HepG2 (cell line): ENCODE measurements around the gene ANKRD31. TPM values are rescaled to one million over a fixed set of nuclear protein-coding genes. Genes with fewer than 3 reads are reported as not detected.
"Not testable (repeated sequence)": the region's sequence is repeated elsewhere in the genome, so short reads cannot be mapped to it uniquely, and the experiment has no call there.

Experiments
- ATAC-seq: fragments of 200-7000 bp; cut with Tn5 transposase; 3 replicates; pipeline ENCODE4 v1.9.1; 2020; ENCODE audit warnings: mild to moderate bottlenecking, moderate library complexity
- BruUV-seq: library from RNA; stranded (reverse); fragments of 400-500 nt; replicated peaks from 2 replicates; lab custom pipeline; 2021; lab: Mats Ljungman, UMichigan
- CTCF ChIA-PET: fragments of 300-600 bp; formaldehyde crosslinking; extraction: SDS; loops from one replicate; lab custom pipeline; 2021; ENCODE audit warnings: low total read pairs, inconsistent platforms, low intra/inter-chr PET ratio; lab: Yijun Ruan, JAX
- POLR2A ChIA-PET: fragments of 350-600 bp; sonication (Branson Sonifier 250); formaldehyde crosslinking; loops from one replicate; lab custom pipeline; 2020; ENCODE audit warnings: antibody characterized with exemption, inconsistent platforms; lab: Yijun Ruan, JAX
- DNase-seq: peaks from one replicate; pipeline ENCODE4 v3.0.0-alpha.2; 2015; ENCODE audit warnings: low spot score
- FAIRE-seq: peaks from 3 replicates; lab custom pipeline; 2011; peaks lifted over from hg19 to GRCh38; lab: Jason Lieb, UNC
- H2AFZ ChIP-seq: one replicate; pipeline ENCODE4 v1.6.1; 2011; ENCODE audit warnings: low read length, inconsistent platforms
- H3K27ac ChIP-seq: fragments of 300-600 bp; 3 replicates; pipeline ENCODE4 v1.8.0; 2011; ENCODE audit warnings: mixed run types, mild to moderate bottlenecking, mixed read lengths, low read length, inconsistent platforms; ENCODE audit not compliant: insufficient read depth; ENCODE audit errors: extremely low read length
- H3K27me3 ChIP-seq, 2 experiments: fragments of 200-600 bp in 1 of 2; 2 replicates in 1 of 2; 3 replicates in 1 of 2; pipeline versions ENCODE4 v1.6.0 to v1.8.0; 2011; ENCODE audit warnings: low read length in 2 of 2, mild to moderate bottlenecking in 2 of 2, moderate library complexity in 2 of 2, inconsistent platforms in 1 of 2; ENCODE audit not compliant: insufficient read depth in 2 of 2, control insufficient read depth in 1 of 2
- H3K36me3 ChIP-seq, 2 experiments: fragments of 200-600 bp in 1 of 2; replicated peaks in 1 of 2; 2 replicates in 1 of 2; 3 replicates in 1 of 2; pipeline versions ENCODE4 v1.5.1 to v1.8.0; 2011; ENCODE audit warnings: low read length in 2 of 2, inconsistent platforms in 1 of 2; ENCODE audit not compliant: insufficient read depth in 2 of 2, control insufficient read depth in 1 of 2
- H3K4me1 ChIP-seq: 2 replicates; pipeline ENCODE4 v1.5.1; 2012; ENCODE audit warnings: low read length, inconsistent platforms; ENCODE audit not compliant: insufficient read depth
- H3K4me2 ChIP-seq: 2 replicates; pipeline ENCODE4 v1.6.0; 2011; ENCODE audit warnings: low read depth, low read length, inconsistent platforms
- H3K4me3 ChIP-seq, 3 experiments: fragments of 200-600 bp in 1 of 3; sonication (generic), shearing (Covaris generic) in 1 of 3; replicated peaks in 1 of 3; 2 replicates each; pipeline ENCODE4 v1.5.1; 2011 to 2016; ENCODE audit warnings: low read length in 3 of 3, inconsistent platforms in 2 of 3, low read depth in 2 of 3, mild to moderate bottlenecking in 2 of 3, control low read depth in 1 of 3, mixed read lengths in 1 of 3; ENCODE audit not compliant: insufficient read depth in 1 of 3
- H3K79me2 ChIP-seq: one replicate; pipeline ENCODE4 v1.6.1; 2011; ENCODE audit warnings: low read length, inconsistent platforms; ENCODE audit not compliant: insufficient read depth
- H3K9ac ChIP-seq: 2 replicates; pipeline ENCODE4 v1.6.0; 2011; ENCODE audit warnings: mild to moderate bottlenecking, low read depth, low read length, inconsistent platforms; ENCODE audit not compliant: insufficient read depth
- H3K9me3 ChIP-seq: 2 replicates; pipeline ENCODE4 v1.5.1; 2012; ENCODE audit warnings: mild to moderate bottlenecking, low read length
- H4K20me1 ChIP-seq: 2 replicates; pipeline ENCODE4 v1.6.0; 2011; ENCODE audit warnings: inconsistent platforms, mild to moderate bottlenecking, low read length, moderate library complexity; ENCODE audit not compliant: insufficient read depth
- ARNT ChIP-seq: fragments of 450-650 bp; IDR thresholded peaks from 2 replicates; pipeline ENCODE4 v1.6.1; 2017
- ARNTL ChIP-seq: sonication (generic); formaldehyde crosslinking; IDR thresholded peaks from 2 replicates; pipeline ENCODE4 v1.4.0; 2020; ENCODE audit warnings: mild to moderate bottlenecking, missing genetic modification reagents
- CBX1 ChIP-seq: IDR thresholded peaks from one replicate; pipeline ENCODE4 v1.6.1; 2016; ENCODE audit warnings: antibody characterized with exemption, low read depth
- FIP1L1 ChIP-seq: fragments of 200-400 bp; formaldehyde crosslinking; IDR thresholded peaks from 2 replicates; pipeline ENCODE4 v1.6.1; 2018; ENCODE audit warnings: low read depth, mild to moderate bottlenecking, low read length, moderate library complexity, borderline replicate concordance; ENCODE audit not compliant: insufficient read depth
- FOXA1 ChIP-seq, 2 experiments: fragments of 450-650 bp in 1 of 2; sonication (generic) in 1 of 2; formaldehyde crosslinking in 1 of 2; IDR thresholded peaks; 2 replicates each; pipeline versions ENCODE4 v1.4.0 to v1.6.1; 2016 to 2020; ENCODE audit warnings: missing genetic modification reagents in 1 of 2
- NFYB ChIP-seq: sonication (generic); formaldehyde crosslinking; IDR thresholded peaks from 2 replicates; pipeline ENCODE4 v1.4.0; 2020; ENCODE audit warnings: missing genetic modification reagents
- TBX3 ChIP-seq: fragments of 450-650 bp; IDR thresholded peaks from 2 replicates; pipeline ENCODE4 v1.6.1; 2017; ENCODE audit warnings: antibody characterized with exemption, mild to moderate bottlenecking, inconsistent platforms, borderline replicate concordance
- ZBTB3 ChIP-seq: sonication (generic); formaldehyde crosslinking; IDR thresholded peaks from 2 replicates; pipeline ENCODE4 v1.4.0; 2020; ENCODE audit warnings: low read depth, mild to moderate bottlenecking, moderate library complexity, missing genetic modification reagents, borderline replicate concordance
- ZFYVE20 ChIP-seq: sonication (generic); formaldehyde crosslinking; IDR thresholded peaks from 2 replicates; pipeline ENCODE4 v1.8.0; 2023; ENCODE audit warnings: low read depth, mild to moderate bottlenecking, moderate library complexity, missing genetic modification reagents, borderline replicate concordance
- ZNF12 ChIP-seq: sonication (generic); formaldehyde crosslinking; IDR thresholded peaks from 2 replicates; pipeline ENCODE4 v1.5.0; 2020; ENCODE audit warnings: missing genetic modification reagents
- ZNF326 ChIP-seq: sonication (generic); formaldehyde crosslinking; IDR thresholded peaks from 2 replicates; pipeline ENCODE4 v1.4.0; 2020; ENCODE audit warnings: missing genetic modification reagents, borderline replicate concordance
- ZNF513 ChIP-seq: sonication (generic); formaldehyde crosslinking; conservative IDR thresholded peaks from 2 replicates; pipeline ENCODE4 v1.5.0; 2020; ENCODE audit warnings: missing genetic modification reagents
- ZSCAN29 ChIP-seq: sonication (generic); formaldehyde crosslinking; conservative IDR thresholded peaks from 2 replicates; pipeline ENCODE4 v1.4.0; 2020; ENCODE audit warnings: mild to moderate bottlenecking, missing genetic modification reagents
- WGBS: methylation state at CpG from one replicate; pipeline ENCODE4 v1.1.6; 2017; ENCODE audit warnings: low lambda C conversion rate; 5-methylcytosine and 5-hydroxymethylcytosine counted together
- in situ Hi-C: cut with HindIII; loops from 2 replicates; pipeline ENCODE4 v1.10.0; 2017; ENCODE audit warnings: low pct_unique_long_range_greater_than_20kb; ENCODE audit not compliant: extremely low pct_ligation_motif_present
- intact Hi-C: fragments of 100-400 bp; cut with micrococcal nuclease; formaldehyde crosslinking; loops from one replicate; pipeline ENCODE4 v1.10.0; 2022; ENCODE audit not compliant: unreplicated experiment
- polyA plus RNA-seq, 8 experiments: library from polyadenylated mRNA; depleted of rRNA in 3 of 8; stranded (reverse) in 7 of 8; unstranded in 1 of 8; fragments of >200 nt; fragmentation: Illumina TruSeq in 4 of 8; extraction: Trizol in 4 of 8; gene quantifications; 2 replicates each; pipeline versions ENCODE4 v1.2.1 to v1.2.3, GENCODE V29; 2011 to 2016; ENCODE audit warnings: low read depth in 4 of 8, missing spikeins in 1 of 8, mixed read lengths in 1 of 8; ENCODE audit not compliant: insufficient read depth in 1 of 8
- total RNA-seq, 5 experiments: library from RNA; depleted of rRNA; stranded (reverse); fragments of >200 nt; fragmentation: Illumina TruSeq; extraction: Trizol; gene quantifications; 2 replicates each; pipeline ENCODE4 v1.2.3, GENCODE V29; 2016; ENCODE audit warnings: low read depth in 1 of 5
- TF ChIP-seq, protein P1 (sequence below): sonication (generic); formaldehyde crosslinking; IDR thresholded peaks from 2 replicates; pipeline ENCODE4 v1.9.0; 2022; ENCODE audit warnings: low read depth, missing genetic modification reagents

ANKRD31 gene
- total and polyA plus RNA-seq, 2 of the 13 experiments (the other 11 are each of a cell fraction or from before 2014, with no cell fraction given) = 0.01 to 0.09 TPM

GRCh38 chr5:75116856-75117255 is 119.8 kb downstream of the ANKRD31 start:
- ChIA-PET CTCF (no interaction called here), POLR2A (no interaction called here)
- no peak overlapping the region for H2AFZ ChIP-seq
- no peak for ATAC-seq
- in situ Hi-C loops = no loop called here
- H3K9ac ChIP-seq = no peak overlapping the region
- H3K36me3 ChIP-seq = no peaks in the 10 kb centered on the region
- no peak for DNase-seq
- no peak overlapping the region for H3K4me3 ChIP-seq
- H4K20me1 ChIP-seq = no peaks in the 10 kb centered on the region
- BruUV-seq = no TSS peak
- no peaks in the 10 kb centered on the region; a peak in 1 of 5 replicates for H3K27me3 ChIP-seq
- H3K9me3 ChIP-seq = no peaks in the 10 kb centered on the region
- intact Hi-C loops = no loop called here
- H3K79me2 ChIP-seq = no peaks in the 10 kb centered on the region
- no peak for FAIRE-seq
- TF ChIP-seq ARNT = no peak
- TF ChIP-seq ZFYVE20 (CRISPR knock-in tag) = no peak
- TF ChIP-seq ZSCAN29 (CRISPR knock-in tag) = no peak
- TF ChIP-seq ZNF513 (CRISPR knock-in tag) = no peak
- no peak for TF ChIP-seq CBX1
- no peak for TF ChIP-seq ZNF326 (CRISPR knock-in tag)
- TF ChIP-seq ZNF12 (CRISPR knock-in tag) = no peak
- TF ChIP-seq FOXA1 (IDR thresholded peaks at IDR 0.05) = no peak
- no peak for TF ChIP-seq FOXA1 (CRISPR knock-in tag; IDR thresholded peaks at IDR 0.05)
- TF ChIP-seq, protein P1, sequence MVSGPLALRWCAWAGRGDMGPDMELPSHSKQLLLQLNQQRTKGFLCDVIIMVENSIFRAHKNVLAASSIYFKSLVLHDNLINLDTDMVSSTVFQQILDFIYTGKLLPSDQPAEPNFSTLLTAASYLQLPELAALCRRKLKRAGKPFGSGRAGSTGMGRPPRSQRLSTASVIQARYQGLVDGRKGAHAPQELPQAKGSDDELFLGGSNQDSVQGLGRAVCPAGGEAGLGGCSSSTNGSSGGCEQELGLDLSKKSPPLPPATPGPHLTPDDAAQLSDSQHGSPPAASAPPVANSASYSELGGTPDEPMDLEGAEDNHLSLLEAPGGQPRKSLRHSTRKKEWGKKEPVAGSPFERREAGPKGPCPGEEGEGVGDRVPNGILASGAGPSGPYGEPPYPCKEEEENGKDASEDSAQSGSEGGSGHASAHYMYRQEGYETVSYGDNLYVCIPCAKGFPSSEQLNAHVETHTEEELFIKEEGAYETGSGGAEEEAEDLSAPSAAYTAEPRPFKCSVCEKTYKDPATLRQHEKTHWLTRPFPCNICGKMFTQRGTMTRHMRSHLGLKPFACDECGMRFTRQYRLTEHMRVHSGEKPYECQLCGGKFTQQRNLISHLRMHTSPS = no peak
- no peak for TF ChIP-seq ARNTL (CRISPR knock-in tag)
- TF ChIP-seq NFYB (CRISPR knock-in tag) = no peak
- no peak for TF ChIP-seq TBX3
- TF ChIP-seq ZBTB3 = no peak
- TF ChIP-seq FIP1L1 = no peak
- no peak overlapping the region for H3K4me2 ChIP-seq
- no peak overlapping the region for H3K27ac ChIP-seq
- no peaks in the 10 kb centered on the region for H3K4me1 ChIP-seq

DNA sequence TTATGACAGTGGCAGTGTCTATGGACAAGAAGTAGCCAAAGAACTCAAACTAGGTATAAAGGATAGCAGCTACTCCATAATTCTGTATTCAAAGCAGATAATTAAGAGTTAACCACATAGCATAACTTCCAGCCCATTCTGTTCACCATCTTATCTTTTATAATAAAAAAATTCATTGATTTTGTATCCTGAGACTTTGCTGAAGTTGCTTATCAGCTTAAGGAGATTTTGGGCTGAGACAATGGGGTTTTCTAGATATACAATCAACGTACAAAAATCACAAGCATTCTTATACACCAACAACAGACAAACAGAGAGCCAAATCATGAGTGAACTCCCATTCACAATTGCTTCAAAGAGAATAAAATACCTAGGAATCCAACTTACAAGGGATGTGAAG is 122.4 kb downstream of the ANKRD31 start:
- intact Hi-C loops, FAIRE-seq, CTCF ChIA-PET: not testable (repeated sequence)

More for the DNA sequence above, 122.4 kb downstream of the ANKRD31 start:
- H3K27ac ChIP-seq, H3K27me3 ChIP-seq, H2AFZ ChIP-seq, POLR2A ChIA-PET, H3K9ac ChIP-seq, H3K4me2 ChIP-seq, H4K20me1 ChIP-seq, in situ Hi-C loops, H3K36me3 ChIP-seq, ATAC-seq, H3K4me3 ChIP-seq, H3K79me2 ChIP-seq, H3K4me1 ChIP-seq, H3K9me3 ChIP-seq, BruUV-seq: not testable (repeated sequence)
- 3% methylated on average over 1 of the region's 1 CpG for WGBS
- DNase-seq = peak; percentile 46
